ENCODE measurements around the gene AGTR2. TPM values are rescaled to one million over a fixed set of nuclear protein-coding genes. Genes with fewer than 3 reads are reported as not detected.
"Not testable (repeated sequence)": the region's sequence is repeated elsewhere in the genome, so short reads cannot be mapped to it uniquely, and the experiment has no call there.

The AGTR2 gene, protein sequence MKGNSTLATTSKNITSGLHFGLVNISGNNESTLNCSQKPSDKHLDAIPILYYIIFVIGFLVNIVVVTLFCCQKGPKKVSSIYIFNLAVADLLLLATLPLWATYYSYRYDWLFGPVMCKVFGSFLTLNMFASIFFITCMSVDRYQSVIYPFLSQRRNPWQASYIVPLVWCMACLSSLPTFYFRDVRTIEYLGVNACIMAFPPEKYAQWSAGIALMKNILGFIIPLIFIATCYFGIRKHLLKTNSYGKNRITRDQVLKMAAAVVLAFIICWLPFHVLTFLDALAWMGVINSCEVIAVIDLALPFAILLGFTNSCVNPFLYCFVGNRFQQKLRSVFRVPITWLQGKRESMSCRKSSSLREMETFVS
- not detected for polyA plus RNA-seq (2013, experiment 1 of 4)
- not detected for polyA plus RNA-seq (2013, experiment 2 of 4)
- polyA plus RNA-seq (2013, experiment 3 of 4), result not detected
- polyA plus RNA-seq (2013, experiment 4 of 4), result not detected

DNA sequence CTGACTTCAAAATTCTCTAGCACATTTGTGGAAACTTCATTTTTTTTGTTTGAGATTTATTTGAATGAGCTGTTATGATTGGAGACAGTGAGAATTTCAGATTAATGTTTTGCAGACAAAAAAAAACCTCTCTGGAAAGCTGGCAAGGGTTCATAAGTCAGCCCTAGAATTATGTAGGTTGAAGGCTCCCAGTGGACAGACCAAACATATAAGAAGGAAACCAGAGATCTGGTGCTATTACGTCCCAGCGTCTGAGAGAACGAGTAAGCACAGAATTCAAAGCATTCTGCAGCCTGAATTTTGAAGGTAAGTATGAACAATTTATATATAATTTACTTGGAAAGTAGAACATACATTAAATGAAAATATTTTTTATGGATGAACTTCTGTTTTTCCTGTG lies at the start of gene AGTR2:
Gene AGTR2, plus strand, starts transcription at position 234 of the 400 bp plus-strand sequence. CDS start 1,537 bp downstream, outside the sequence.
- WGBS, 2 experiments, result 86% methylated on average over 2 of the region's 3 CpGs; no CpG with 5 or more reads in 1 of the 2 experiments
- no peak within 1 kb of the TSS for H3K4me3 ChIP-seq (ENCODE audit: insufficient read depth, low read depth, low read length)
- no peaks in the 10 kb centered on the region for H3K36me3 ChIP-seq (ENCODE audit: control insufficient read depth, insufficient read depth, low read length)

DNA sequence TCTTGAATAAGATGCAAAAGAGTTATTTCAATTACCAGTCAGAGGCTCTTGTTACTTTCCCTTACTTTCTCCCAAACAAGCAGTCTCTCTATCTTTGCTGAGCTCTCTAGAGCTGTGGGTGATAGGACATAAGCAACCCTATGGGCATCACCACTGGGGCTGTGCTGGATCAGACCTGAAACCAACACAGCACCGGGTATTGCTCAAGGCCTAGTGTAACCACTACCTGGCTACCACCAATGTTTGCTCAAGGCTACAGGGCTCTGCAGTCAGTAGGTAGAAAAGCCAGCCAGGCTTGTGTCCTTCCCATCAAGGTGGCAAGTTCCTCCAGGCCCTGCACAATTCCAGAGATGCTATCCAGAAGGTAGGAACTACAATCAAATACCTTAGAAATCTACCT lies 35.3 kb upstream of the AGTR2 start:
- no peaks in the 10 kb centered on the region for H3K27me3 ChIP-seq (ENCODE audit: control insufficient read depth, insufficient read depth, low read length, poor library complexity, severe bottlenecking)
- H3K36me3 ChIP-seq (ENCODE audit: control insufficient read depth, insufficient read depth, low read length), result no peaks in the 10 kb centered on the region
- H3K27ac ChIP-seq (ENCODE audit: insufficient read depth, low read depth, low read length, poor library complexity, severe bottlenecking), result no peak overlapping the region
- H3K4me1 ChIP-seq (ENCODE audit: control insufficient read depth, insufficient read depth, low read length), result no peaks in the 10 kb centered on the region
- H3K4me3 ChIP-seq (ENCODE audit: insufficient read depth, low read depth, low read length), result no peak overlapping the region
- WGBS, 2 experiments, result 88 to 100% methylated on average over 1 of the region's 1 CpG
- H3K9me3 ChIP-seq (ENCODE audit: control insufficient read depth, low read length), result no peaks in the 10 kb centered on the region

More for the DNA sequence above, at the start of gene AGTR2:
- no peaks in the 10 kb centered on the region for H3K4me1 ChIP-seq (ENCODE audit: control insufficient read depth, insufficient read depth, low read length)
- no peak within 1 kb of the TSS for H3K27ac ChIP-seq (ENCODE audit: insufficient read depth, low read depth, low read length, poor library complexity, severe bottlenecking)
- no peaks in the 10 kb centered on the region for H3K9me3 ChIP-seq (ENCODE audit: control insufficient read depth, low read length)
- H3K27me3 ChIP-seq (ENCODE audit: control insufficient read depth, insufficient read depth, low read length, poor library complexity, severe bottlenecking), result no peaks in the 10 kb centered on the region

DNA sequence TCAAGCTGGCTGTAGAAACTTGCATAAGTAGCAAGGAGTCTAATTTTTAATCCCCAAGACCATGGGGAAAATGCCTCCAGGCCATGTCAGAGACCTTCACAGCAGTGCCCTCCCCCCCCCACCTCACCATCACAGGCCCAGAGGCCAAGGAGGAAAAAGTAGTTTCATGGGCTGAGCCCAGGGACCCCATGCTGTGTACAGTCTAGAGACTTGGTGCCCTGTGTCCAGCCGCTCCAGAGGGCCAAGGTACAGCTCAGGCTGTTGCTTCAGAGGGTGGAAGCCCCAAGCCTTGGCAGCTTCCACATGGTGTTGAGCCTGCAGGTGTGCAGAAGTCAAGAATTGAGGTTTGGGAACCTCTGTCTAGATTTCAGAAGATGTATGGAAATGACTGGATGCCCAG lies 29.3 kb upstream of the AGTR2 start:
- not testable (repeated sequence) for H3K4me3 ChIP-seq (ENCODE audit: insufficient read depth, low read depth, low read length); H3K4me1 ChIP-seq (ENCODE audit: control insufficient read depth, insufficient read depth, low read length); H3K36me3 ChIP-seq (ENCODE audit: control insufficient read depth, insufficient read depth, low read length); H3K27ac ChIP-seq (ENCODE audit: insufficient read depth, low read depth, low read length, poor library complexity, severe bottlenecking); H3K9me3 ChIP-seq (ENCODE audit: control insufficient read depth, low read length); H3K27me3 ChIP-seq (ENCODE audit: control insufficient read depth, insufficient read depth, low read length, poor library complexity, severe bottlenecking)
- 83 to 97% methylated on average over 1 of the region's 1 CpG for WGBS, 2 experiments

DNA sequence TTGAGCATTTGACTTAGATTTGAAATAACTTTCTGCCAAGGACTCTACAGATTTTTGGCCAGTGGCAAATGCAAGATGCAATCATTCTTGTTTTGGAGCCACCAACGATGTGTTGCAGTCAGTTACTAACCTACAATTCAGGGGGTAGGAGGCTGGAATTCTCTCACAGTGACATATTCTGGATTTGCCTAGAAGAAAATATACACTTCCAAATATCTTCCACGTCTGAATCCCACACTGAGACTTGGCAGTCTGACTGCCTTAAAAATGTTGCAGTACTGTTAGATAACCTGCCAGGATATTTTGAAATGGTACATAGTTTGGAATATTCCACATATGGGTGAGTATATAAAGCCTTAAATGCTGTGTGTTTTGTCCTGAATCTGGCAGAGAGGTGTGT lies 27.6 kb upstream of the AGTR2 start:
- 95 to 100% methylated on average over 1 to 2 of the region's 2 CpGs for WGBS, 2 experiments
- Histone ChIP-seq H3K4me1 (ENCODE audit: control insufficient read depth, insufficient read depth, low read length) (no peaks in the 10 kb centered on the region), H3K4me3 (ENCODE audit: insufficient read depth, low read depth, low read length) (no peak overlapping the region), H3K27me3 (ENCODE audit: control insufficient read depth, insufficient read depth, low read length, poor library complexity, severe bottlenecking) (no peaks in the 10 kb centered on the region), H3K27ac (ENCODE audit: insufficient read depth, low read depth, low read length, poor library complexity, severe bottlenecking) (no peak overlapping the region), H3K9me3 (ENCODE audit: control insufficient read depth, low read length) (no peaks in the 10 kb centered on the region), H3K36me3 (ENCODE audit: control insufficient read depth, insufficient read depth, low read length) (no peaks in the 10 kb centered on the region)

DNA sequence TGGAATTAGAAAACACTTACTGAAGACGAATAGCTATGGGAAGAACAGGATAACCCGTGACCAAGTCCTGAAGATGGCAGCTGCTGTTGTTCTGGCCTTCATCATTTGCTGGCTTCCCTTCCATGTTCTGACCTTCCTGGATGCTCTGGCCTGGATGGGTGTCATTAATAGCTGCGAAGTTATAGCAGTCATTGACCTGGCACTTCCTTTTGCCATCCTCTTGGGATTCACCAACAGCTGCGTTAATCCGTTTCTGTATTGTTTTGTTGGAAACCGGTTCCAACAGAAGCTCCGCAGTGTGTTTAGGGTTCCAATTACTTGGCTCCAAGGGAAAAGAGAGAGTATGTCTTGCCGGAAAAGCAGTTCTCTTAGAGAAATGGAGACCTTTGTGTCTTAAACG lies 2.4 kb downstream of the AGTR2 start:
- Histone ChIP-seq H3K9me3 (ENCODE audit: control insufficient read depth, low read length) (no peaks in the 10 kb centered on the region), H3K27ac (ENCODE audit: insufficient read depth, low read depth, low read length, poor library complexity, severe bottlenecking) (no peak overlapping the region), H3K36me3 (ENCODE audit: control insufficient read depth, insufficient read depth, low read length) (no peaks in the 10 kb centered on the region), H3K4me1 (ENCODE audit: control insufficient read depth, insufficient read depth, low read length) (no peaks in the 10 kb centered on the region), H3K27me3 (ENCODE audit: control insufficient read depth, insufficient read depth, low read length, poor library complexity, severe bottlenecking) (no peaks in the 10 kb centered on the region), H3K4me3 (ENCODE audit: insufficient read depth, low read depth, low read length) (no peak overlapping the region)
- 94% methylated on average over 8 to 9 of the region's 9 CpGs for WGBS, 2 experiments

DNA sequence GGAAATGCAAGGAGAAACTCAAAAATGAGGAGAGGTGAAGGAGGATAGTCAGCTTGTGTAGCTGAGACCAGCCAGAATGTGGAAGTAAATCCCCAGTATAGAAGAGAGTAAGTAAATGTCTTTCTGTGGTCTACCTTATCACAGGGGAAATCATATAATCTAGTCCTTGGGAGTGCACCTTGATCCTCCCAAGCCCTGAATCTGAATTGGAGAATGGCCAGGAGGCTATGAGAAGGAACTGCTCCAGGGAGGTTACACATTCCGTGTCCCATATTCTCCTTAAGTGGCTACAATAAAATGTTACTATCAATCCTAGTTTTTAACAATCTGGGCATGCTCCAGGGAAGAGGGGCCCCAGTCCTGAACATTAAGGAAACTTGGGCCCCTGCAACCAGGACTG lies 10.8 kb downstream of the AGTR2 start:
- WGBS, 2 experiments, result 86% methylated on average over 1 of the region's 1 CpG; no CpG with 5 or more reads in 1 of the 2 experiments
- Histone ChIP-seq H3K9me3 (ENCODE audit: control insufficient read depth, low read length) (no peaks in the 10 kb centered on the region), H3K4me1 (ENCODE audit: control insufficient read depth, insufficient read depth, low read length) (no peaks in the 10 kb centered on the region), H3K36me3 (ENCODE audit: control insufficient read depth, insufficient read depth, low read length) (no peaks in the 10 kb centered on the region), H3K27ac (ENCODE audit: insufficient read depth, low read depth, low read length, poor library complexity, severe bottlenecking) (no peak overlapping the region), H3K27me3 (ENCODE audit: control insufficient read depth, insufficient read depth, low read length, poor library complexity, severe bottlenecking) (no peaks in the 10 kb centered on the region), H3K4me3 (ENCODE audit: insufficient read depth, low read depth, low read length) (no peak overlapping the region)

DNA sequence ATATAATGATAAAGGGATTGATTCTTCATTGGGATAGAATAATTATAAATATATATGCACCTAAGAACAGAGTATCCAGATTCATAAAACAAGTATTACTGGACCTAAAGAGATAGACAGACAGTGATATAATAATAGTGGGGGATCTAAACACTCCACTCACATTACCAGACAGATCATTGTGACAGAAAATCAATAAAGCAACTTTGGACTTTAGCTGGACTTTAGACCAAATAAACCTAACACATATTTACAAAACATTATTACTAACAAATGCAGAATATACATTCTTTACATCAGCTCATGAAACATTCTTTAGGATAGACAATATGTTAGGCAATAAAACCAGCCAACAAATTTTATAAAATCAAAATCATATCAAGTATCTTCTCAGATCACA lies 14.6 kb downstream of the AGTR2 start:
- Histone ChIP-seq H3K27ac (ENCODE audit: insufficient read depth, low read depth, low read length, poor library complexity, severe bottlenecking) (no peak overlapping the region), H3K36me3 (ENCODE audit: control insufficient read depth, insufficient read depth, low read length) (no peaks in the 10 kb centered on the region), H3K4me1 (ENCODE audit: control insufficient read depth, insufficient read depth, low read length) (no peaks in the 10 kb centered on the region), H3K27me3 (ENCODE audit: control insufficient read depth, insufficient read depth, low read length, poor library complexity, severe bottlenecking) (no peaks in the 10 kb centered on the region), H3K9me3 (ENCODE audit: control insufficient read depth, low read length) (no peaks in the 10 kb centered on the region), H3K4me3 (ENCODE audit: insufficient read depth, low read depth, low read length) (no peak overlapping the region)

DNA sequence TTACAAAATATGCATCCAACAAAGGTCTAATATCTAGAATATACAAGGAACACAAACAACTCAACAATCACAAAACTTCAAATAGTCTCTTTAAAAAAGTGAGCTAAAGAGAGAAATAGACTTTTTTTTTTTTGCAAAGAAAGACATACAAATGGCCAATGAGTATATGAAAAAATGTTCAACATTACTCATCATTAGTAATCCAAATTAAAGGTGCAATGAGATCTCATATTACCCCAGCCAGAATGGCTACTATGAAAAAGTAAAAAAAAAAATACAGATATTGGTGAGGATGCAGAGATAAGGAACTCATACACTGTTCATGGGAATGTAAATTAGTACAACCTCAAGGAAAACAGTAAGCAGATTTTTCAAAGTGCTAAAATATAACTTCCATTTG lies 24.1 kb downstream of the AGTR2 start:
- H3K27ac ChIP-seq (ENCODE audit: insufficient read depth, low read depth, low read length, poor library complexity, severe bottlenecking), result no peak overlapping the region
- no peak overlapping the region for H3K4me3 ChIP-seq (ENCODE audit: insufficient read depth, low read depth, low read length)
- no peaks in the 10 kb centered on the region for H3K27me3 ChIP-seq (ENCODE audit: control insufficient read depth, insufficient read depth, low read length, poor library complexity, severe bottlenecking)
- no peaks in the 10 kb centered on the region for H3K4me1 ChIP-seq (ENCODE audit: control insufficient read depth, insufficient read depth, low read length)
- no peaks in the 10 kb centered on the region for H3K9me3 ChIP-seq (ENCODE audit: control insufficient read depth, low read length)
- H3K36me3 ChIP-seq (ENCODE audit: control insufficient read depth, insufficient read depth, low read length), result no peaks in the 10 kb centered on the region

DNA sequence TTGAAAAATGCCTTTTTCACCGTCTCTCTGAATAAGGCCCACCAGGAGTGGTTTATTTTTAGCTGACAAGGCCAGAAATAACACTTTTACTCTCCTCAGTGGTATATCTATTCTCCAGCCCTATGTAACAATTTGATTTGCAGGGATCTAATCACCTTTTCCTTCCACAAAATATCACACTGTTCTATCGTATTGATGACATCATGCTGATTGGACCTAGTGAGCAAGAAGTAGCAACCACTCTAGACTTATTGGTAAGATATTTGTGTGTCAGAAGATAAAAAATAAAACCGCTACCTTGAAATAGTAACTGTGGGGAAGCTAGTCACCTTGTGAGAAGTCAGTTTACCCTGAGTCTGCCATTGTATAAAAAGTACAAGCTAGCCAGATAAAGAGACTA lies 27.7 kb downstream of the AGTR2 start:
- H3K4me3 ChIP-seq (ENCODE audit: insufficient read depth, low read depth, low read length), result no peak overlapping the region
- no peaks in the 10 kb centered on the region for H3K9me3 ChIP-seq (ENCODE audit: control insufficient read depth, low read length)
- no peaks in the 10 kb centered on the region for H3K27me3 ChIP-seq (ENCODE audit: control insufficient read depth, insufficient read depth, low read length, poor library complexity, severe bottlenecking)
- H3K4me1 ChIP-seq (ENCODE audit: control insufficient read depth, insufficient read depth, low read length), result no peaks in the 10 kb centered on the region
- no peak overlapping the region for H3K27ac ChIP-seq (ENCODE audit: insufficient read depth, low read depth, low read length, poor library complexity, severe bottlenecking)
- H3K36me3 ChIP-seq (ENCODE audit: control insufficient read depth, insufficient read depth, low read length), result no peaks in the 10 kb centered on the region
- 91 to 100% methylated on average over 1 to 3 of the region's 3 CpGs for WGBS, 2 experiments

DNA sequence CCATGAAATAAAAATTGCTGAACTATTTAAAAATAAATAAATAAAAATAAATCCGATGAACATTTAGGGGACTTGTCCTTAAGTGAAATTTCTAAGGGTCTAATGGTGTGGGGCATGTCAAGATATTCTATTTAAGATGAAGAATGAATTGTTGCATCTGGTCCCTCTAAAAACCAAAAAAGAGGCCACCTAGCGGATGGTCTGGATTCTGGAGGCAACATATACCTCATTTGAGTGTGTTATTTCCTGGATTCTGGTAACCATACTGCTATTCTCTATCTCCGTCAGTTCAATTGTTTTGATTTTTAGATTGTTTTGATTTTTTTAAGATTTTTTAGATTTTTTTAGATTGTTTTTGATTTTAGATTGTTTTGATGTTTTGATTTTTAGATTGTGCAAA lies 28.3 kb downstream of the AGTR2 start:
- Histone ChIP-seq H3K4me1 (ENCODE audit: control insufficient read depth, insufficient read depth, low read length) (no peaks in the 10 kb centered on the region), H3K36me3 (ENCODE audit: control insufficient read depth, insufficient read depth, low read length) (no peaks in the 10 kb centered on the region), H3K9me3 (ENCODE audit: control insufficient read depth, low read length) (no peaks in the 10 kb centered on the region), H3K27ac (ENCODE audit: insufficient read depth, low read depth, low read length, poor library complexity, severe bottlenecking) (no peak overlapping the region), H3K27me3 (ENCODE audit: control insufficient read depth, insufficient read depth, low read length, poor library complexity, severe bottlenecking) (no peaks in the 10 kb centered on the region), H3K4me3 (ENCODE audit: insufficient read depth, low read depth, low read length) (no peak overlapping the region)
- 50 to 73% methylated on average over 1 to 3 of the region's 3 CpGs for WGBS, 2 experiments

Measured in ectodermal cell (in vitro differentiated cells).